Neural progenitor cell (in vitro differentiated cells): Measurements from ENCODE around the gene SLC28A1.

ENCODE experiments used
- EZH2 ChIP-seq: fragments of 200-600 bp; sonication (generic); IDR thresholded peaks from 2 replicates; pipeline ENCODE4 v1.6.1; 2017; ENCODE audit warnings: antibody characterized with exemption, mild to moderate bottlenecking, moderate library complexity
- EZH2phosphoT487 ChIP-seq: fragments of 200-600 bp; sonication (generic); IDR thresholded peaks from 2 replicates; pipeline ENCODE4 v1.6.1; 2017; ENCODE audit warnings: antibody characterized with exemption
- TF ChIP-seq, protein P1 (sequence below): fragments of 200-600 bp; sonication (generic); IDR thresholded peaks from 2 replicates; pipeline ENCODE4 v1.5.1; 2017; ENCODE audit warnings: antibody characterized with exemption, mild to moderate bottlenecking

DNA sequence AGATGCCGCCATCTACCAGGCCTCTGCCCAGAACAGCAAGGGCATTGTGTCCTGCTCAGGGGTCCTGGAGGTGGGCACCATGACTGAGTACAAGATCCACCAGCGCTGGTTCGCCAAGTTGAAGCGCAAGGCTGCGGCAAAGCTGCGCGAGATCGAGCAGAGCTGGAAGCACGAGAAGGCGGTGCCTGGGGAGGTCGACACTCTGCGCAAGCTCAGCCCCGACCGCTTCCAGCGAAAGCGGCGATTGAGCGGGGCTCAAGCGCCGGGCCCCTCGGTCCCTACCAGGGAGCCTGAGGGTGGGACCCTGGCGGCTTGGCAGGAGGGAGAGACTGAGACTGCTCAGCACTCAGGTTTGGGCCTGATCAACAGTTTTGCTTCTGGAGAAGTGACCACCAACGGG lies 44.7 kb upstream of the SLC28A1 start:
- TF ChIP-seq, protein P1, sequence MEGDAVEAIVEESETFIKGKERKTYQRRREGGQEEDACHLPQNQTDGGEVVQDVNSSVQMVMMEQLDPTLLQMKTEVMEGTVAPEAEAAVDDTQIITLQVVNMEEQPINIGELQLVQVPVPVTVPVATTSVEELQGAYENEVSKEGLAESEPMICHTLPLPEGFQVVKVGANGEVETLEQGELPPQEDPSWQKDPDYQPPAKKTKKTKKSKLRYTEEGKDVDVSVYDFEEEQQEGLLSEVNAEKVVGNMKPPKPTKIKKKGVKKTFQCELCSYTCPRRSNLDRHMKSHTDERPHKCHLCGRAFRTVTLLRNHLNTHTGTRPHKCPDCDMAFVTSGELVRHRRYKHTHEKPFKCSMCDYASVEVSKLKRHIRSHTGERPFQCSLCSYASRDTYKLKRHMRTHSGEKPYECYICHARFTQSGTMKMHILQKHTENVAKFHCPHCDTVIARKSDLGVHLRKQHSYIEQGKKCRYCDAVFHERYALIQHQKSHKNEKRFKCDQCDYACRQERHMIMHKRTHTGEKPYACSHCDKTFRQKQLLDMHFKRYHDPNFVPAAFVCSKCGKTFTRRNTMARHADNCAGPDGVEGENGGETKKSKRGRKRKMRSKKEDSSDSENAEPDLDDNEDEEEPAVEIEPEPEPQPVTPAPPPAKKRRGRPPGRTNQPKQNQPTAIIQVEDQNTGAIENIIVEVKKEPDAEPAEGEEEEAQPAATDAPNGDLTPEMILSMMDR, result no peak
- TF ChIP-seq EZH2phosphoT487 (no peak), EZH2 (no peak)
